GM12878 (cell line): ENCODE data around the gene IMMT. TPM values are rescaled to one million over a fixed set of nuclear protein-coding genes. Genes with fewer than 3 reads are reported as not detected.

Experiments
- ATF2 ChIP-seq: IDR thresholded peaks from 2 replicates; pipeline ENCODE4 v1.6.1; 2012; ENCODE audit warnings: low read length, inconsistent platforms
- BCL11A ChIP-seq: IDR thresholded peaks from 2 replicates; pipeline ENCODE4 v1.6.1; 2011; ENCODE audit warnings: low read depth, low read length
- BMI1 ChIP-seq: fragments of 450-650 bp; IDR thresholded peaks from 2 replicates; pipeline ENCODE4 v1.6.1; 2016; ENCODE audit warnings: mild to moderate bottlenecking, moderate library complexity, borderline replicate concordance
- BRCA1 ChIP-seq: IDR thresholded peaks from 2 replicates; pipeline ENCODE4 v1.6.1; 2011; ENCODE audit warnings: low read depth, low read length, improper control_type of control experiment
- CHD2 ChIP-seq: IDR thresholded peaks from 2 replicates; pipeline ENCODE4 v1.6.1; 2011; ENCODE audit warnings: low read depth, low read length, improper control_type of control experiment, borderline replicate concordance
- CHD4 ChIP-seq: fragments of 200-600 bp; sonication (generic); IDR thresholded peaks from 2 replicates; pipeline ENCODE4 v1.6.1; 2016; ENCODE audit warnings: mild to moderate bottlenecking
- EGR1 ChIP-seq, 2 experiments: IDR thresholded peaks; 1 replicate in 1 of 2; 2 replicates in 1 of 2; pipeline ENCODE4 v1.6.1; 2011 to 2012; ENCODE audit warnings: low read depth in 2 of 2, low read length in 2 of 2, borderline replicate concordance in 1 of 2, mild to moderate bottlenecking in 1 of 2, moderate library complexity in 1 of 2
- ETV6 ChIP-seq, 2 experiments: fragments of 450-650 bp in 1 of 2; IDR thresholded peaks in 1 of 2; conservative IDR thresholded peaks in 1 of 2; 2 replicates each; pipeline ENCODE4 v1.6.1; 2014; ENCODE audit warnings: antibody characterized with exemption in 1 of 2, borderline replicate concordance in 1 of 2, low read depth in 1 of 2, mild to moderate bottlenecking in 1 of 2, moderate library complexity in 1 of 2
- FOXM1 ChIP-seq: IDR thresholded peaks from 2 replicates; pipeline ENCODE4 v1.6.1; 2012; ENCODE audit warnings: low read depth, mild to moderate bottlenecking, inconsistent platforms, low read length, moderate library complexity
- HCFC1 ChIP-seq: fragments of 150-350 bp; IDR thresholded peaks from 2 replicates; pipeline ENCODE4 v1.6.1; 2014; ENCODE audit warnings: low read length
- IRF4 ChIP-seq: IDR thresholded peaks from 2 replicates; pipeline ENCODE4 v1.6.1; 2011; ENCODE audit warnings: low read depth, low read length
- KDM1A ChIP-seq: fragments of 200-600 bp; sonication (generic); IDR thresholded peaks from 2 replicates; pipeline ENCODE4 v1.6.1; 2016; ENCODE audit warnings: borderline replicate concordance
- LARP7 ChIP-seq: fragments of 450-650 bp; IDR thresholded peaks from 2 replicates; pipeline ENCODE4 v1.6.1; 2017; ENCODE audit warnings: mild to moderate bottlenecking
- PAX5 ChIP-seq: IDR thresholded peaks from 2 replicates; pipeline ENCODE4 v1.6.1; 2011; ENCODE audit warnings: low read depth, low read length, borderline replicate concordance
- PAX8 ChIP-seq: fragments of 450-650 bp; IDR thresholded peaks from 2 replicates; pipeline ENCODE4 v1.6.1; 2017; ENCODE audit warnings: mild to moderate bottlenecking, moderate library complexity
- POLR2AphosphoS2 ChIP-seq: IDR thresholded peaks from 2 replicates; pipeline ENCODE4 v1.6.1; 2011; ENCODE audit warnings: low read depth, mild to moderate bottlenecking, low read length, improper control_type of control experiment, moderate library complexity
- RBBP5 ChIP-seq: fragments of 200-600 bp; sonication (generic); conservative IDR thresholded peaks from 2 replicates; pipeline ENCODE4 v1.6.1; 2016
- RUNX3 ChIP-seq: IDR thresholded peaks from 2 replicates; pipeline ENCODE4 v1.6.1; 2012; ENCODE audit warnings: low read length, inconsistent platforms
- SREBF1 ChIP-seq: IDR thresholded peaks from 2 replicates; pipeline ENCODE4 v1.6.1; 2012; ENCODE audit warnings: mild to moderate bottlenecking, low read length
- SRF ChIP-seq, 2 experiments: IDR thresholded peaks; 2 replicates each; pipeline ENCODE4 v1.6.1; 2011; ENCODE audit warnings: low read depth in 2 of 2, low read length in 2 of 2, mild to moderate bottlenecking in 1 of 2, moderate library complexity in 1 of 2
- SUPT20H ChIP-seq: IDR thresholded peaks from 2 replicates; pipeline ENCODE4 v1.6.1; 2011; ENCODE audit warnings: low read depth, mild to moderate bottlenecking, low read length, moderate library complexity, borderline replicate concordance; ENCODE audit not compliant: control insufficient read depth
- TCF12 ChIP-seq: IDR thresholded peaks from 2 replicates; pipeline ENCODE4 v1.6.1; 2011; ENCODE audit warnings: low read depth, mild to moderate bottlenecking, low read length
- USF2 ChIP-seq: IDR thresholded peaks from 2 replicates; pipeline ENCODE4 v1.6.1; 2011; ENCODE audit warnings: low read depth, low read length, improper control_type of control experiment, borderline replicate concordance
- YBX1 ChIP-seq: fragments of 450-650 bp; IDR thresholded peaks from 2 replicates; pipeline ENCODE4 v1.6.1; 2016; ENCODE audit warnings: antibody characterized with exemption
- ZBTB33 ChIP-seq: fragments of 450-650 bp; IDR thresholded peaks from 2 replicates; pipeline ENCODE4 v1.6.1; 2017; ENCODE audit warnings: mild to moderate bottlenecking
- ZNF207 ChIP-seq: fragments of 450-650 bp; IDR thresholded peaks from 2 replicates; pipeline ENCODE4 v1.6.1; 2014; ENCODE audit warnings: antibody characterized with exemption, mild to moderate bottlenecking, borderline replicate concordance
- polyA plus RNA-seq, 11 experiments: library from polyadenylated mRNA; depleted of rRNA in 4 of 11; unstranded in 6 of 11; stranded (reverse) in 5 of 11; fragments of >200 nt; fragmentation: Nextera tagmentation in 4 of 11; fragmentation: Illumina TruSeq in 1 of 11; extraction: Ambion mirVana in 4 of 11; extraction: Trizol in 1 of 11; gene quantifications; 1 replicate in 1 of 11; 2 replicates in 10 of 11; pipeline versions ENCODE4 v1.2.1 to v1.2.3, GENCODE V29; 2011 to 2016; ENCODE audit warnings: inconsistent platforms in 2 of 11, missing spikeins in 2 of 11, low read depth in 1 of 11
- total RNA-seq, 4 experiments: library from RNA; depleted of rRNA in 3 of 4; stranded (reverse); fragments of >200 nt in 3 of 4; fragmentation: Illumina TruSeq in 1 of 4; extraction: Trizol in 1 of 4; gene quantifications; 2 replicates each; pipeline versions ENCODE4 v1.2.1 to v1.2.3, GENCODE V29; 2013 to 2021

IMMT gene
- total and polyA plus RNA-seq, 10 of the 15 experiments (the other 5 are each of a cell fraction or from before 2014, with no cell fraction given) = 78.4 to 149 (median 98.7) TPM

- no peak for TF ChIP-seq ETV6 (conservative IDR thresholded peaks at IDR 0.05 in 1 of 2, IDR thresholded peaks at IDR 0.05 in 1 of 2; ENCODE audit: borderline replicate concordance in 1 of 2, low read depth in 1 of 2)
- 0 out of 2 replicates have a peak, but pooled peaks have one; percentile 14 for TF ChIP-seq ZNF207
- TF ChIP-seq BMI1 = no peak
- no peak for TF ChIP-seq BCL11A
- no peak for TF ChIP-seq YBX1
- no peak for TF ChIP-seq PAX8
- TF ChIP-seq EGR1 (IDR thresholded peaks at IDR 0.05; ENCODE audit: borderline replicate concordance in 1 of 2, low read depth in 2 of 2, low read length in 2 of 2) = peak; percentile 8 to 66
- peak; percentile 13; the same call in 1 of the 2 replicates for TF ChIP-seq PAX5
- peak; percentile 65; the same call in 1 of the 2 replicates for TF ChIP-seq TCF12
- TF ChIP-seq HCFC1 = peak; percentile 58; the same call in 1 of the 2 replicates
- peak; percentile 89; the same call in 1 of the 2 replicates for TF ChIP-seq POLR2AphosphoS2
- TF ChIP-seq FOXM1 = 0 out of 2 replicates have a peak, but pooled peaks have one; percentile 26
- no peak; the same call in 1 of the 2 replicates for TF ChIP-seq RBBP5
- TF ChIP-seq CHD2 = peak; percentile 62; the same call in 1 of the 2 replicates
- TF ChIP-seq KDM1A = no peak
- TF ChIP-seq SREBF1 = peak; percentile 99
- no peak for TF ChIP-seq BRCA1
- peak; percentile 77; the same call in 1 of the 2 replicates for TF ChIP-seq LARP7
- TF ChIP-seq ATF2 = no peak
- no peak for TF ChIP-seq ZBTB33
- TF ChIP-seq CHD4 = no peak
- no peak for TF ChIP-seq SRF (IDR thresholded peaks at IDR 0.05; ENCODE audit: low read depth in 2 of 2, low read length in 2 of 2)
- TF ChIP-seq USF2 = no peak
- no peak for TF ChIP-seq SUPT20H
- no peak for TF ChIP-seq IRF4
- TF ChIP-seq RUNX3 = no peak
Measured at GRCh38 chr2:86105969-86106945, 89.0 kb downstream of the IMMT start, which contains the start of gene PTCD3 (continued).
